PC-9 (cell line): Measurements from ENCODE around the gene LIMA1.

Experiments used
- EZH2 ChIP-seq: fragments of 200-600 bp; sonication (generic); IDR thresholded peaks from 2 replicates; pipeline ENCODE4 v1.8.0; 2017; ENCODE audit warnings: antibody characterized with exemption, low read depth
- TF ChIP-seq, protein P1 (sequence below): fragments of 200-600 bp; sonication (generic); conservative IDR thresholded peaks from 2 replicates; pipeline ENCODE4 v1.6.1; 2017; ENCODE audit warnings: mixed run types, antibody characterized with exemption, mild to moderate bottlenecking, moderate library complexity

DNA sequence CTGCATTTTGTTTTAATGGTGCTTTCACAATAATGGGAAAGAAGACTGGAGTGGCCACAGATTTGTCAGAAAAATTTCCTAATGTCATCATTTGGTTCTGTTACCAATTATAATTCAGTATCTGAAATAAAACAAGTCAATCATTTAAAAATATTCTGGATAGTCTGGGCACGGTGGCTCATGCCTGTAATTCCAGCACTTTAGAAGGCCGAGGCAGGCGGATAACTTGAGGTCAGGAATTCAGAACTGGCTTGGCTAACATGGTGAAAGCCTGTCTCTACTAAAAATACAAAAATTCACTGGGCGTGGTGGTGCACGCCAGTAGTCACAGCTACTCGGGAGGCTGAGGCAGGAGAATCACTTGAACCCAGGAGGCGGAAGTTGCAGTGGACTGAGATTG lies 4.0 kb upstream of the LIMA1 start:
- no peak for TF ChIP-seq EZH2
- TF ChIP-seq, protein P1, sequence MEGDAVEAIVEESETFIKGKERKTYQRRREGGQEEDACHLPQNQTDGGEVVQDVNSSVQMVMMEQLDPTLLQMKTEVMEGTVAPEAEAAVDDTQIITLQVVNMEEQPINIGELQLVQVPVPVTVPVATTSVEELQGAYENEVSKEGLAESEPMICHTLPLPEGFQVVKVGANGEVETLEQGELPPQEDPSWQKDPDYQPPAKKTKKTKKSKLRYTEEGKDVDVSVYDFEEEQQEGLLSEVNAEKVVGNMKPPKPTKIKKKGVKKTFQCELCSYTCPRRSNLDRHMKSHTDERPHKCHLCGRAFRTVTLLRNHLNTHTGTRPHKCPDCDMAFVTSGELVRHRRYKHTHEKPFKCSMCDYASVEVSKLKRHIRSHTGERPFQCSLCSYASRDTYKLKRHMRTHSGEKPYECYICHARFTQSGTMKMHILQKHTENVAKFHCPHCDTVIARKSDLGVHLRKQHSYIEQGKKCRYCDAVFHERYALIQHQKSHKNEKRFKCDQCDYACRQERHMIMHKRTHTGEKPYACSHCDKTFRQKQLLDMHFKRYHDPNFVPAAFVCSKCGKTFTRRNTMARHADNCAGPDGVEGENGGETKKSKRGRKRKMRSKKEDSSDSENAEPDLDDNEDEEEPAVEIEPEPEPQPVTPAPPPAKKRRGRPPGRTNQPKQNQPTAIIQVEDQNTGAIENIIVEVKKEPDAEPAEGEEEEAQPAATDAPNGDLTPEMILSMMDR, result no peak
